ENCODE data around the gene SAMM50.

The SAMM50 gene

DNA sequence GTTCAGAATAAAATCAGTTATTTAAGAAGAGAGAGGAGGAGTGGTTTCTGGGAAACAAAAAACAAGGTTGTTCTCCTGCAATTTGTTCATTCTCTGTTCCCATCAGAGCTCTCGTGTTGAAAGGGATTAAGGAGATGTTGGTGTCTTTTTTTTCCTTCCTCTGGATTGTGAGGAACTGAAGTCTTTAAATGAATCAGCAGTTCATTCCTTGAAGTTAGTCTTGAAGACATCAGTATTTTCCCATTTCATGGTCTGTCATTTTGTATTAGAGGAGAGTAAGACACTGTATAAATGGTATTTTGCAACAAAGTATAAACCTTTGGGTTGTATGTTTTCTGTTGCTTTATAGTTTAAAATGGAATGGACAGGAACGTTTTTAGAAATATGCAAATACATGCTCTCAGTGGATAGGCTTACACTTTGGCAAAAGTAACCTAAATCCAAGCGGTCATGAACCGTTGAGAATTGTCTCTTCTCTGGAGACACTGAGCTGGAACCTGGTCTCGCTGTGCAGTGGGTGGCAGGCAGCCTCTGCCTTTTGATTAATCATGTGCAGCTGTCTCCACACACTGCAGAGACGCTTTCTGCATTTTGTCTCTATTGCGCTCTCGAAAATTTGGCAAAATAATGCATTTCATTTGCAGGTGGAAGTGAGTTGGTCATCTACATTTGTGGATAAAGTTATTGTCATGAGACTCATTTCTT, 33.0 kb downstream of the SAMM50 start:
- H3K27me3 ChIP-seq (ENCODE audit: control insufficient read depth, insufficient read depth, low read length), result no peaks in the 10 kb centered on the region
- H3K4me3 ChIP-seq (ENCODE audit: low read length), result no peak overlapping the region
- peaks cover 62% of the 10 kb centered on the region for H3K36me3 ChIP-seq (ENCODE audit: control insufficient read depth, low read depth, low read length)
- no peak overlapping the region for H3K27ac ChIP-seq (ENCODE audit: low read length)
- no peak overlapping the region for H3K9ac ChIP-seq (ENCODE audit: low read length)
- no peaks in the 10 kb centered on the region for H3K4me1 ChIP-seq (ENCODE audit: control insufficient read depth, low read depth, low read length)
- H3K9me3 ChIP-seq (ENCODE audit: control insufficient read depth, low read depth, low read length), result no peaks in the 10 kb centered on the region

DNA sequence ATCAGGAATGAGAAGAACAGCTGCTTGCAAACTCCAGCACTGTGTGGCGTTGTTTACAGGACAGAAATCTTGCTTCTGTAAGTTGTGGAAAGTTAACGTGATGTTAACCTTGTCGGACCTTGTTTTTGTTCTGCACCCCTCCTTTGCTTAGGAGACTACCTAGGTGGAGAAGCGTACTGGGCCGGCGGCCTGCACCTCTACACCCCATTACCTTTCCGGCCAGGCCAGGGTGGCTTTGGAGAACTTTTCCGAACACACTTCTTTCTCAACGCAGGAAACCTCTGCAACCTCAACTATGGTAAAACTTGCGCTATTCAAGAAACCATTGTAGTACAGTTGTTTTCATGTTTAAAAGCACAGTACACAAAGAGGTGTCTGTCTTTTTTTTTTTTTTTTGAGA, 33.7 kb downstream of the SAMM50 start:
- Histone ChIP-seq H3K27me3 (ENCODE audit: control insufficient read depth, insufficient read depth, low read length) (no peaks in the 10 kb centered on the region), H3K27ac (ENCODE audit: low read length) (no peak overlapping the region), H3K4me3 (ENCODE audit: low read length) (no peak overlapping the region), H3K4me1 (ENCODE audit: control insufficient read depth, low read depth, low read length) (no peaks in the 10 kb centered on the region), H3K36me3 (ENCODE audit: control insufficient read depth, low read depth, low read length) (peaks cover 62% of the 10 kb centered on the region), H3K9ac (ENCODE audit: low read length) (no peak overlapping the region), H3K9me3 (ENCODE audit: control insufficient read depth, low read depth, low read length) (no peaks in the 10 kb centered on the region)

DNA sequence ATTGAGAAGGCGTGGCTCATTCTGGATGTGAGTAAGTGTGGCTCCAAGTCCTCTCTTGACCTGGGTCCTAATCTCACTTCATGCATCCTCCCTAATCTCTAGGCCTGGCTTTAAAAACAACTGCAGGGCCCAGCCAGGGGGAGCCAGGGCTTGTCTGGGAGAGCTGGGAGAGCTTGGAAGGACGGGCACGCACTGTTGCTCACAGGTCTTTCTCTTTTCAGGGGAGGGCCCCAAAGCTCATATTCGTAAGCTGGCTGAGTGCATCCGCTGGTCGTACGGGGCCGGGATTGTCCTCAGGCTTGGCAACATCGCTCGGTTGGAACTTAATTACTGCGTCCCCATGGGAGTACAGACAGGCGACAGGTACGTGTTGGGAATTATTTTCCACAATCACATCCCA, 34.8 kb downstream of the SAMM50 start:
- Histone ChIP-seq H3K36me3 (ENCODE audit: control insufficient read depth, low read depth, low read length) (peaks cover 59% of the 10 kb centered on the region), H3K4me1 (ENCODE audit: control insufficient read depth, low read depth, low read length) (no peaks in the 10 kb centered on the region), H3K27me3 (ENCODE audit: control insufficient read depth, insufficient read depth, low read length) (no peaks in the 10 kb centered on the region), H3K9me3 (ENCODE audit: control insufficient read depth, low read depth, low read length) (no peaks in the 10 kb centered on the region), H3K4me3 (ENCODE audit: low read length) (no peak overlapping the region), H3K27ac (ENCODE audit: low read length) (no peak overlapping the region), H3K9ac (ENCODE audit: low read length) (no peak overlapping the region)

DNA sequence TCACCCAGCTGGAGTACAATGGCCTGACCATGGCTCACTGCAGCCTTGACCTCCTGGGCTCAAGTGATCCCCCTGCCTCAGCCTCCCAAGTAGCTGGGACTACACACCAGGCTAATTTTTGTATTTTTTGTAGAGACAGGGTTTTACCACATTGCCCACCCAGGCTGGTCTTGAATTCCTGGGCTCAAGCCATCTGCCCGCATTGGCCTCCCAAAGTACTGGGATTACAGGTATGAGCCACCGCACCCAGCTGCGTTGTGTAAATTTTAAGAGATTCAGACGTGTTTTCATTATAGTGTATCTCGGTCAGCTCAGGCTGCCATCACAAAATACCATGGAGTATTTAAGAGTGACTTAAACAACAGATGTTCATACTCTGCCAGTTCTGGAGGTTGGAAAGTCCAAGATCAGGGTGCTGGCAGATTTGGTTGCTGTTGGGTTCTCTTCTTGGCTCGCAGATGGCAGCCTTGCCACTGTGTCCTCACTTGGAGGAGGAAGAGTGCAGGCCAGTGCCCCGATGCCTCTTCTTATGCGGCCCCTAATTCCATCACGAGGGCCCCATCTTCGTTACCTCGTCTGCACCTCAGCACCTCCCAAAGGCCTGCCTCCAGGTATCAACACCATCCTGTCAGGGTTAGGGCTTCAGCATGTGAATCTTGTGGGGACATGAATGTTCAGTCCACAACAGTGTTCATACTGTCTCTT, 36.2 kb downstream of the SAMM50 start:
- Histone ChIP-seq H3K4me3 (ENCODE audit: low read length) (no peak overlapping the region), H3K9ac (ENCODE audit: low read length) (no peak overlapping the region), H3K4me1 (ENCODE audit: control insufficient read depth, low read depth, low read length) (no peaks in the 10 kb centered on the region), H3K9me3 (ENCODE audit: control insufficient read depth, low read depth, low read length) (no peaks in the 10 kb centered on the region), H3K36me3 (ENCODE audit: control insufficient read depth, low read depth, low read length) (peaks cover 56% of the 10 kb centered on the region), H3K27ac (ENCODE audit: low read length) (no peak overlapping the region), H3K27me3 (ENCODE audit: control insufficient read depth, insufficient read depth, low read length) (no peaks in the 10 kb centered on the region)

DNA sequence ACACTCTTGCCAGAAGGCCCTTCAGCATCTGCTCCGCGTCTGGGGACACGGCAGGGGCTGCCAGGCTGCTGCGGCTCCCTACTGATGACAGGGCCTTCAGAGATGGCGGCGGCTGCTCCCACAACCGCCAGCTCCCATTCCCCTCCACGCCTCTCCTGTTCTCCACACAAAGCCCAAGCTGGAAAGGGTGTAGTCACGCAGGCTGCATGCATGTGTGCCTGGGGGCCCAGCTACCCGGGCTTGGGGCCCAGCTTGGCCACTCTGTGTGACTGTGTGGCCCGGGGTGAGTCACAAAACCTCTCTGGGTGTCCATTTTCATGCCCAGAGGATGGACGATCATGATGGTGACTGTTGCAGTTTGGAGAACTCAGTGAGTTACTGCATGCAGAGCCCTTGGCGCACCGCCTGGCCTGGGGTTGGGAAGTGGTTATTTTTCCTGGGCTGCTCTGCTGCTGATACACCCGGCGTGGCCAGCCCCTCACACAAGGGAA, 37.1 kb downstream of the SAMM50 start:
- no peak overlapping the region for H3K27ac ChIP-seq (ENCODE audit: low read length)
- no peaks in the 10 kb centered on the region for H3K9me3 ChIP-seq (ENCODE audit: control insufficient read depth, low read depth, low read length)
- no peak overlapping the region for H3K4me3 ChIP-seq (ENCODE audit: low read length)
- H3K36me3 ChIP-seq (ENCODE audit: control insufficient read depth, low read depth, low read length), result peaks cover 52% of the 10 kb centered on the region
- H3K27me3 ChIP-seq (ENCODE audit: control insufficient read depth, insufficient read depth, low read length), result no peaks in the 10 kb centered on the region
- H3K9ac ChIP-seq (ENCODE audit: low read length), result no peak overlapping the region
- H3K4me1 ChIP-seq (ENCODE audit: control insufficient read depth, low read depth, low read length), result peaks cover 3% of the 10 kb centered on the region

DNA sequence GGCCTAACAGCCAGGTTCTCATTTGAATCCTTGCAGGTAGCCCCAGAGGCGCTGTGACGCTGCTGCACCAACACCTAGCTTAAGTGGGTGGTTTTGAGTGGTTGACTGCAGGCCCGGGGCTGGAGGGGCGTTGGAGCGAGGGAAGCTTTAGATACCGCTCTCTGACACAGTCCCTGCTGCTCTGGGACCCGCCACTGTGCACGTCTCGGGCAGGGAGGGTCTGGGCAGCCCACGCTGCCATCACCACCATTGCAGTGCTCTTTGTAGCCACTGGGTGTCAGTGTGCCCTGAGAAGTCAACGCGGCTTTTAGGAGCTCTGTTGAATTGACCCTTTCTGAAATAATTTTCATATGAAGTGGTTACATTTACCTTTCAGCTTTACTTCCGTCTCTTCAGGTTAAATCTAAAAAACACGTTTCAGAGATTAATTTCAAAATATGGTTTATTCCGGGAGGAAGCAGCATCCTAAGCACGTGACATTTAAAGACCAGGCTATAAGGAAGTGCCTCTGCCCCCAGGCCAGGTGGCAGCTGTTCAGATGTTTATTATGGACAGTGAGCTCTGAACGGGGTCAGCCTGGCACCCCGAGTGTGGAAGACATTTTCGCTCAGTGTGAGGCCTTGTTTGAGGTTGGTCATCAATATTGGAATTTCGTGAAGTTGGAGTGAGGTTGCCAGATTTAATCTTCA, 38.0 kb downstream of the SAMM50 start:
- Histone ChIP-seq H3K27me3 (ENCODE audit: control insufficient read depth, insufficient read depth, low read length) (no peaks in the 10 kb centered on the region), H3K9me3 (ENCODE audit: control insufficient read depth, low read depth, low read length) (no peaks in the 10 kb centered on the region), H3K4me3 (ENCODE audit: low read length) (no peak overlapping the region), H3K4me1 (ENCODE audit: control insufficient read depth, low read depth, low read length) (peaks cover 3% of the 10 kb centered on the region), H3K9ac (ENCODE audit: low read length) (no peak overlapping the region), H3K36me3 (ENCODE audit: control insufficient read depth, low read depth, low read length) (peaks cover 48% of the 10 kb centered on the region), H3K27ac (ENCODE audit: low read length) (no peak overlapping the region)

DNA sequence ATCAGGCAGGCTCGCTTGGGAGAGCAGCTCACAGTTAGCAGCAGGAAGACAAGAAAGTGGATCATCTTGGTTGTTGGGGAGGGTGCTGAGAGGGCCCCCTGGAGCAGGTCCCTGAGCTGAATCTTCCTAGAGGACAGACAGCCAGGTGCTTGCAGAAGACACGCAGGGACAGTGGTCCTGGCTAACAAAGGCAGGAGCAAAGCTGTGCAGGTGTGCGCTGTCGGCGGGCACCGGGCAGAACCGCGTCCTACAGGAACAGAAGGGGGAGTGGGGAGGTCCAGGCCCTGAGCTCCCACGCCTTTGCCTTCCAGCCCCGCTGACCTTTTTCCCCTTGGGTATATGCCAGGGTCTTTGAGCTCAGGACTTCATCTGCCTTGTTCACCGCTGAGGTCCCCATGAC, 38.8 kb downstream of the SAMM50 start:
- no peak overlapping the region for H3K27ac ChIP-seq (ENCODE audit: low read length)
- H3K9ac ChIP-seq (ENCODE audit: low read length), result no peak overlapping the region
- H3K27me3 ChIP-seq (ENCODE audit: control insufficient read depth, insufficient read depth, low read length), result no peaks in the 10 kb centered on the region
- H3K36me3 ChIP-seq (ENCODE audit: control insufficient read depth, low read depth, low read length), result peaks cover 40% of the 10 kb centered on the region
- no peaks in the 10 kb centered on the region for H3K9me3 ChIP-seq (ENCODE audit: control insufficient read depth, low read depth, low read length)
- peaks cover 3% of the 10 kb centered on the region for H3K4me1 ChIP-seq (ENCODE audit: control insufficient read depth, low read depth, low read length)
- H3K4me3 ChIP-seq (ENCODE audit: low read length), result no peak overlapping the region

DNA sequence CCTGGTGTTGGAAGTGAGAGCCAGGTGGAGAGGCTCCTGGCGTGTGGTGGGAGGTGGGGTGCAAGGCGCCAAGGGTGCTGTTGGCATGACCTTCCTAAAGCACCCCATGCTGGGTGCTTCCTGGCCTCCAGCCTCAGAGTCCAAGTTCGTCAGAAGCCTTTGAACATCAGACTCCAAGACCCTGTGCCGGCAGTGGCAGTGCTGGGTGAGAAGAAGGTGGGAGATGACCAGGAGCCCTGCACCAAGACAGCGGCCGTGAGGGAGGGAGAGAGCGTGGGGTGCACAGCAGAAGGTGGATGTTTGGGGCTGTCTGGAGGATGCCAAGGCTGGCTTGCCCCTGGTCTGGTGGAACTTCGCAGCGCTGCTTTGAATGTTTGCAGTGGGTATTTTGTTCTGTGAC, 39.2 kb downstream of the SAMM50 start:
- Histone ChIP-seq H3K27ac (ENCODE audit: low read length) (no peak overlapping the region), H3K36me3 (ENCODE audit: control insufficient read depth, low read depth, low read length) (peaks cover 40% of the 10 kb centered on the region)

DNA sequence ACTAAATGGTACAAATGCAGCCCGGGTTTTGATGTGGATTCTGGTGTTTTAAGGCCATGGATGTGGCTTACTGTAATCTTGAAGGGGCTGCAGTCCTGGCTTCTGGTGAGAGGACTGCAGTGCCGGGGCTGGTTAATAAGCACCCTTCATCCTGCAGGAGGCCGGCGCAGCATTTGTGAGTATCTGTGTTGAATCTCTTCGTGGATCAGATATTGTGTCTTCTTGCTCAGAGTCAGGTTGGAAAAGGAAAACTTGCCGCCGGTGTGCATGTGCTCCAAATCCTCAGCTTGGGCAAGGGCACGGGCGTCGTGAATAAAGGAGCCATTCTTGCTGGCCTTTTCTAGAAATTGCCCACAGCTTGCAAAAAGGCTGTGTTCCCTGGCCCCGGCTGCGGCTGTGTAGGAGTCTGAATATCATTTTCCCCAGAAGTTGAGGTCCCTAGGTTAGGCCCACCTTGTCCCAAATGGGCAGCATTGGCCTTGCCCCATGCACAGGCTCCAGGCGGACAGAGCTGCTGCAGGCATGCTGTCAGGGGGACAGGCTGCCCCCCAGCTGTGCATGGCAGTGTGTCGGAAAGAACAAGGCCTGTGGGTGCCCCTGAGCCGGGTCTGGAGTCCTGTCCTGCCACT, 39.9 kb downstream of the SAMM50 start:
- Histone ChIP-seq H3K27me3 (ENCODE audit: control insufficient read depth, insufficient read depth, low read length) (no peaks in the 10 kb centered on the region), H3K36me3 (ENCODE audit: control insufficient read depth, low read depth, low read length) (peaks cover 35% of the 10 kb centered on the region), H3K4me1 (ENCODE audit: control insufficient read depth, low read depth, low read length) (peaks cover 3% of the 10 kb centered on the region), H3K9me3 (ENCODE audit: control insufficient read depth, low read depth, low read length) (no peaks in the 10 kb centered on the region), H3K27ac (ENCODE audit: low read length) (no peak overlapping the region), H3K4me3 (ENCODE audit: low read length) (no peak overlapping the region), H3K9ac (ENCODE audit: low read length) (no peak overlapping the region)

More for the DNA sequence above, 39.2 kb downstream of the SAMM50 start:
- Histone ChIP-seq H3K9me3 (ENCODE audit: control insufficient read depth, low read depth, low read length) (no peaks in the 10 kb centered on the region), H3K4me1 (ENCODE audit: control insufficient read depth, low read depth, low read length) (peaks cover 3% of the 10 kb centered on the region), H3K9ac (ENCODE audit: low read length) (no peak overlapping the region), H3K4me3 (ENCODE audit: low read length) (no peak overlapping the region), H3K27me3 (ENCODE audit: control insufficient read depth, insufficient read depth, low read length) (no peaks in the 10 kb centered on the region)

DNA sequence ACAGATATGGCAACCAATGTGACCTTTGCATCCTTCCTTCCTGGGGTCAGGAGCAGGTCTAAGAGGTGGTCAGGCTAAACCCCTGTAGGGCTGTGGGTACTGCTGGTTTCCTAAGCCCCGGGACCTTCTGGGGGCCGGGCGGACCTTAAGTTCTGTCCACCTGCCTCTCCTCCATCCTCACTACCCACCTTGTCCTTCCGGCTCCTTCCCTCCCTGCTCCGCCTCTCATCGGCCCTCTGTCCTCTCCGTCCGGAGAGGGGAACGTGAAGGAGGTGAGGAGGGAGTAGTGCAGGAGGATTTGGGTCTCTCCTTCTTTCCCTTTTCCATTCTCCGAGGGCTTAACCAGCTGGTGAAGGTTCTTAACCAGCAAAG, 40.5 kb downstream of the SAMM50 start:
- H3K36me3 ChIP-seq (ENCODE audit: control insufficient read depth, low read depth, low read length), result peaks cover 29% of the 10 kb centered on the region
- H3K4me1 ChIP-seq (ENCODE audit: control insufficient read depth, low read depth, low read length), result peaks cover 3% of the 10 kb centered on the region
- no peak overlapping the region for H3K9ac ChIP-seq (ENCODE audit: low read length)
- no peaks in the 10 kb centered on the region for H3K9me3 ChIP-seq (ENCODE audit: control insufficient read depth, low read depth, low read length)
- H3K4me3 ChIP-seq (ENCODE audit: low read length), result no peak overlapping the region
- H3K27ac ChIP-seq (ENCODE audit: low read length), result no peak overlapping the region
- no peaks in the 10 kb centered on the region for H3K27me3 ChIP-seq (ENCODE audit: control insufficient read depth, insufficient read depth, low read length)

DNA sequence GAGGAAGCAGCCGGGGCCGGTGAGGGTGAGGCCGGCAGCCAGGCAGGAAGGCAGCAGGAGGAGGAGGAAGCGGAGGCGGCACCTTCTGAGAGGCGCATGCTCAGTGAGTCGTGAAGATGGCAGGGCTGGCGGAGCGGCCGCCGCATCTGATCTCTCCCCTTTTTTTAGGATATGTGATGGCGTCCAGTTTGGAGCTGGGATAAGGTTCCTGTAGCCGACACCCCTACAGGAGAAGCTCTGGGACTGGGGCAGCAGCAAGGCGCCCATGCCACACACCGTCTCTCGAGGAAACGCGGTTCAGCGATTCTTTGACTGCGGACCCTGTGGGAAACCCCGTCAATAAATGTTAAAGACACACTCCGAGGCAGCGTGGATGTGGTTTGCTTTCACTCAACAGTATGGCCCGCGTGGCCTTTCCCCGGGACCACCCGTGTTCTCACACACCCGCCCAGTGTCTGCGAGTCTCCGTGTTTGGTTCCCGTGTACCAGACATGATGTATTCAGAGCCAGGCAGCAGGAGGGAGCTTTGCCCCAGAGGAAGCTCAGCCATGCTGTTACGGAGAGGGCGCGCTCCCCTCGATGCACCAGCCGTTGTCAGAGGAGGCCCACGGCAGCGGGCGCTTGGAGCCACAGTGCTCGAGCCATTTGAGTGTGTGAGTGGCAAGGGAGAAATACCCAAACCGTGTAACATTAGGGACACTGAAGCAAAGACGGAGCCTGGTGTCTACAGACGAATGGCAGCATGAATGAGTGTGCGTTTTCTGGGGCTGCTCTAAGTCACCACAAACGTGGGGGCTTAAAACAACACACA, 41.1 kb downstream of the SAMM50 start:
- H3K9me3 ChIP-seq (ENCODE audit: control insufficient read depth, low read depth, low read length), result no peaks in the 10 kb centered on the region
- peaks cover 26% of the 10 kb centered on the region for H3K36me3 ChIP-seq (ENCODE audit: control insufficient read depth, low read depth, low read length)
- no peak overlapping the region for H3K4me3 ChIP-seq (ENCODE audit: low read length)
- H3K9ac ChIP-seq (ENCODE audit: low read length), result no peak overlapping the region
- H3K27ac ChIP-seq (ENCODE audit: low read length), result no peak overlapping the region
- H3K4me1 ChIP-seq (ENCODE audit: control insufficient read depth, low read depth, low read length), result peaks cover 3% of the 10 kb centered on the region
- no peaks in the 10 kb centered on the region for H3K27me3 ChIP-seq (ENCODE audit: control insufficient read depth, insufficient read depth, low read length)

All from iPS-18a (cell line).